DND-41 (cell line): ENCODE data around the gene DALRD3.

Experiments
- EZH2 ChIP-seq: IDR thresholded peaks from 3 replicates; pipeline ENCODE4 v1.6.1; 2012; ENCODE audit warnings: borderline replicate concordance, low read depth, mild to moderate bottlenecking, moderate library complexity, low read length, inconsistent platforms; ENCODE audit not compliant: severe bottlenecking
- TF ChIP-seq, protein P1 (sequence below): IDR thresholded peaks from 2 replicates; pipeline ENCODE4 v1.5.1; 2012; ENCODE audit warnings: borderline replicate concordance, low read length, moderate library complexity, mild to moderate bottlenecking; ENCODE audit not compliant: poor library complexity, severe bottlenecking; ENCODE audit errors: extremely low read depth

DNA sequence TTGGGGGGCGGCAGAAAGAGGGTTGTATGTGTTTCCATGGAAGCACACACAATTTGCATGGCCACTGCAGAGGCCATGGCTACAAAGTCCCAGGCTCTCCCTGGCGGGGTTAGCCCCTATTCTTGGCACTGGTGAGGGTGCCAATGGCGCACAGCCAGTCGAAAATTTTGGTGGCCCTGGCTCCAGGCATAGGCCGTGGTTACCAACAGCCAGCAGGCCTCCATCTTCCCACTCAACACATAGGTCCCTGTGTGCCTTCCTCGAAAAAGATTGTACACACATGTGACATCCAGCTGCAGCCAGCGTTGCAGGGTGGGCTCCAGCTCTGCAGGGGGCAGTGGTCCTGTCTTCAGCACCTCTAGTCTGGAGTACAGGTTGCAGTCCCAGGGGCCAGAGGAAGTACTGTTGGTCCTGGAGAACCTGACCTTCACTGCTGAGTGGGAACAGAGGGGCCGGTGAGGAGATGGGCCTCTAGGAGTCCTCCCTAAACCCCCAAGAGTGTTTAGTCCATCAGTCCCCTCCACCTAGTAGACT lies 21.2 kb downstream of the DALRD3 start:
- TF ChIP-seq, protein P1, sequence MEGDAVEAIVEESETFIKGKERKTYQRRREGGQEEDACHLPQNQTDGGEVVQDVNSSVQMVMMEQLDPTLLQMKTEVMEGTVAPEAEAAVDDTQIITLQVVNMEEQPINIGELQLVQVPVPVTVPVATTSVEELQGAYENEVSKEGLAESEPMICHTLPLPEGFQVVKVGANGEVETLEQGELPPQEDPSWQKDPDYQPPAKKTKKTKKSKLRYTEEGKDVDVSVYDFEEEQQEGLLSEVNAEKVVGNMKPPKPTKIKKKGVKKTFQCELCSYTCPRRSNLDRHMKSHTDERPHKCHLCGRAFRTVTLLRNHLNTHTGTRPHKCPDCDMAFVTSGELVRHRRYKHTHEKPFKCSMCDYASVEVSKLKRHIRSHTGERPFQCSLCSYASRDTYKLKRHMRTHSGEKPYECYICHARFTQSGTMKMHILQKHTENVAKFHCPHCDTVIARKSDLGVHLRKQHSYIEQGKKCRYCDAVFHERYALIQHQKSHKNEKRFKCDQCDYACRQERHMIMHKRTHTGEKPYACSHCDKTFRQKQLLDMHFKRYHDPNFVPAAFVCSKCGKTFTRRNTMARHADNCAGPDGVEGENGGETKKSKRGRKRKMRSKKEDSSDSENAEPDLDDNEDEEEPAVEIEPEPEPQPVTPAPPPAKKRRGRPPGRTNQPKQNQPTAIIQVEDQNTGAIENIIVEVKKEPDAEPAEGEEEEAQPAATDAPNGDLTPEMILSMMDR: peak; percentile 39
- TF ChIP-seq EZH2: no peak
